ENCODE measurements around the gene LMOD2. TPM values are rescaled to one million over a fixed set of nuclear protein-coding genes. Genes with fewer than 3 reads are reported as not detected.

The LMOD2 gene
- total RNA-seq, 1 experiment from 2014 or later = not detected

DNA sequence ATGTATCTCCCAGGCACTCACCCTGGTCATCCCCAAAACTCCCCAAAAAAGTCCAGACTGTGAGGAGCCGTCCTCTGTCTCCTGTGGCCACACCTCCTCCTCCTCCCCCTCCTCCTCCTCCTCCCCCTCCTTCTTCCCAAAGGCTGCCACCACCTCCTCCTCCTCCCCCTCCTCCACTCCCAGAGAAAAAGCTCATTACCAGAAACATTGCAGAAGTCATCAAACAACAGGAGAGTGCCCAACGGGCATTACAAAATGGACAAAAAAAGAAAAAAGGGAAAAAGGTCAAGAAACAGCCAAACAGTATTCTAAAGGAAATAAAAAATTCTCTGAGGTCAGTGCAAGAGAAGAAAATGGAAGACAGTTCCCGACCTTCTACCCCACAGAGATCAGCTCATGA, 7.1 kb downstream of the LMOD2 start (continued):
- TF ChIP-seq EZH2 (IDR thresholded peaks at IDR 0.05) = no peak
- no peak for TF ChIP-seq POLR2A (IDR thresholded peaks at IDR 0.05; ENCODE audit: borderline replicate concordance, extremely low read depth, insufficient read depth, insufficient read length)
- TF ChIP-seq EGR1 (IDR thresholded peaks at IDR 0.05; ENCODE audit: low read depth) = no peak

DNA sequence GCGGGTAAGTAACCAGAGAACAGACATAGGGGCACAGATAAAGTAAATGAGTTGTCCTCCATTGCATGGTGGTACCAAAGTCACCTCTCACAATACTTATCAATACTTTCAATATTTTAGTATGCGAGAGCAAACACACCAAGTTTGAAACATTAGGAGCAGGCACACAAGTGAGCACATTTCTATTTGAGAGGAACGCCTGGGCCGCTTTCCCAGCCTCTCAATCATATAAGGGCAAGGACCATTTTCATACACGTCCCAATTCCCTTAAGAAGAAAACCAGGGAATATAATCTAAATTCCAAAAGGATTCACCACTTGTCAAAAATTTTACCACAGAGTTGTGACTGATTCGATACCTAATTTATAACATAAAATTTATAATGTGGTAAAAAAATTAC, 7.5 kb downstream of the LMOD2 start:
- intact Hi-C loops (cut with micrococcal nuclease) = no loop called here
- H3K9me3 ChIP-seq (ENCODE audit: control insufficient read depth in 1 of 2, insufficient read depth in 1 of 2, low read depth in 1 of 2, low read length in 2 of 2) = no peaks in the 10 kb centered on the region
- ChIA-PET RAD21 (ENCODE audit: low non-redundant PET in 1 of 2, low total read pairs in 2 of 2, uncharacterized antibody in 2 of 2, unreplicated experiment in 2 of 2) (no interaction called here), POLR2A (no interaction called here), CTCF (no interaction called here)
- ATAC-seq (no peak), DNase-seq (ENCODE audit: low read depth, low spot score) (no peak)
- no peak overlapping the region for H2AFZ ChIP-seq (ENCODE audit: low read depth, low read length, poor library complexity, severe bottlenecking)
- H3K27ac ChIP-seq (ENCODE audit: low read depth, low read length) = no peak overlapping the region
- H3K9ac ChIP-seq (ENCODE audit: low read length) = no peak overlapping the region
- H3K79me2 ChIP-seq (ENCODE audit: insufficient read depth, low read length) = no peaks in the 10 kb centered on the region
- BruUV-seq (replicated peaks) = no TSS peak
- no peaks in the 10 kb centered on the region for H3K27me3 ChIP-seq (ENCODE audit: insufficient read depth, low read length)
- H3K4me3 ChIP-seq (replicated peaks in 1 of 2; ENCODE audit: low read depth in 1 of 2, low read length in 2 of 2) = no peak overlapping the region
- H3K36me3 ChIP-seq (ENCODE audit: control insufficient read depth in 1 of 2, insufficient read depth in 2 of 2, low read length in 2 of 2) = no peaks in the 10 kb centered on the region
- no peaks in the 10 kb centered on the region for H3K9me2 ChIP-seq (ENCODE audit: insufficient read depth)
- no peaks in the 10 kb centered on the region for H4K20me1 ChIP-seq (ENCODE audit: insufficient read depth)
- H3K4me1 ChIP-seq (ENCODE audit: control insufficient read depth in 1 of 2, insufficient read depth in 2 of 2, low read length in 2 of 2) = no peaks in the 10 kb centered on the region
- no peak overlapping the region for H3K4me2 ChIP-seq (ENCODE audit: low read length)
- TF ChIP-seq JUND (IDR thresholded peaks at IDR 0.05) (no peak), EZH2phosphoT487 (IDR thresholded peaks at IDR 0.05; ENCODE audit: borderline replicate concordance) (no peak), FOSL1 (IDR thresholded peaks at IDR 0.05; ENCODE audit: low read depth) (no peak), CBX3 (IDR thresholded peaks at IDR 0.05; ENCODE audit: low read depth) (no peak), CTCF (IDR thresholded peaks at IDR 0.05 in 2 of 3, conservative IDR thresholded peaks at IDR 0.05 in 1 of 3; ENCODE audit: borderline replicate concordance in 1 of 3, insufficient read depth in 1 of 3, low read depth in 2 of 3, low read length in 2 of 3) (no peak), REST (IDR thresholded peaks at IDR 0.05; ENCODE audit: low read depth) (no peak), TCF7L2 (IDR thresholded peaks at IDR 0.05; ENCODE audit: borderline replicate concordance, extremely low read depth, insufficient read depth, insufficient read length) (no peak), RAD21 (IDR thresholded peaks at IDR 0.05; ENCODE audit: low read depth) (no peak), EGR1 (IDR thresholded peaks at IDR 0.05; ENCODE audit: low read depth) (no peak), ZBTB33 (IDR thresholded peaks at IDR 0.05; ENCODE audit: extremely low read depth, insufficient replicate concordance, low read length) (no peak), SP1 (IDR thresholded peaks at IDR 0.05; ENCODE audit: low read depth) (no peak), POLR2AphosphoS5 (IDR thresholded peaks at IDR 0.05; ENCODE audit: low read depth, low read length) (no peak), YY1 (IDR thresholded peaks at IDR 0.05; ENCODE audit: extremely low read depth, insufficient replicate concordance, low read depth, low read length) (no peak), ZNF274 (IDR thresholded peaks at IDR 0.05; ENCODE audit: low read depth, low read length) (no peak), MAX (IDR thresholded peaks at IDR 0.05) (no peak), ZFX (IDR thresholded peaks at IDR 0.05) (no peak), ELF1 (IDR thresholded peaks at IDR 0.05; ENCODE audit: borderline replicate concordance, low read depth) (no peak)
- TF ChIP-seq, protein P1, sequence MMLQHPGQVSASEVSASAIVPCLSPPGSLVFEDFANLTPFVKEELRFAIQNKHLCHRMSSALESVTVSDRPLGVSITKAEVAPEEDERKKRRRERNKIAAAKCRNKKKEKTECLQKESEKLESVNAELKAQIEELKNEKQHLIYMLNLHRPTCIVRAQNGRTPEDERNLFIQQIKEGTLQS (IDR thresholded peaks at IDR 0.05) = no peak

Data from HCT116 (cell line).